NCI-H526 (cell line): ENCODE data around the gene COL26A1.

Experiments
- DNase-seq, 2 experiments: peaks; one replicate each; lab custom pipeline; 2025; lab: John Stamatoyannopoulos, UW

The COL26A1 gene

DNA sequence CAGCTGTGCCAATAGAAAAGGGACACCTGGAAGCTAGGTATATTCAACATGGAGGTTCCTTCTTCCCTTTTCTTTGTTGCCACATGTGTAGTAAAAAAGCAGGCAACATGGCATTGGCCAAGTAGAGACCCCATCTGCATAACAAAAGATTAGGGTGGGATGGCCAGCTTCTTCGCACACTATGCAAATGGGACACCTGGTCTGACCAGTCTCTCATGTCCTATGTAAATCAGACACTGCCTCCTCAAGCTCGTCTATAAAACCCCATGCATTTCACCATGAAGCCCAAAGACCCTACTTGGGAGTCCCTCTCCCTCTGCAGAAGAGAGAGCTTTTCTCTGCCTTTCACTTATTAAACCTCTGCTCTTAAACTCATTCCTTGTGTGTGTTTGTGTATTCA lies 212.5 kb downstream of the COL26A1 start:
- DNase-seq: peak; percentile 88 to 89

DNA sequence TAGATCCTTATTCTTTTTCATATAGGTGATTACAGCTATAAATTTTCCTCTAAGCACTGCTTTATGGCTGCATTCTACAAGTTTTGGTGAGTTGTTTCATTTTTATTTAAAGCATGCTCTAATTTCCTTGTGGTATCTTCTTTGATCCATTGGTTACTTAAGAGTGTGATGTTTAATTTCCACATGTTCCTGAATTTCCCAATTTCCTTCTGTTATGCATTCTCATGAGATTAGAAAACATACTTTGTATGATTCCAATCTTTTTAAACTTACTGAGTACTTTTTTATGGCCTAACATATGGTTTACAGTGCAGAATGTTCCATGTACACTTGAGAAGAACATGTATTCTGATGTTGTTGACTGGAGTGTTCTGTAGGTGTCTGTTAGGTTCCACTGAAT lies 213.0 kb downstream of the COL26A1 start:
- no peak for DNase-seq

DNA sequence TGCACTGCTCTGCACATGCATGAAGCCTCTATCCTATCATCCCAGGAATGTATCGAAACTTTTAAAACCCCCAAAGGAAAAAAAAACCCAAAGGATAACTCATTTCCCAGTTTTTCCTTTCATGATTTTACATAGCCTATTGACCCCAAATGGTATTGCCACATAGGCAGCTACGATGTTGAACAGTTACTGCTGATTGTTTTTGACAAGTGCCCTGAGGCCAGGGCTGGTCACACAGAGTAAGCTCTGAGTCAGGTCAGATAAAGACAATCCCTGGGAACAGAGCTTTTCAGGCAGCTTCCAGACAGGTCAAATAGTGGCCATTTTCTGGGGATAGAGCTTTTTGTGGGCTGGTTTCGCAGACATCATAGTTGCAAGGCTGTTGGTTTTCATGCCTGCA lies 214.3 kb downstream of the COL26A1 start:
- DNase-seq: no peak

DNA sequence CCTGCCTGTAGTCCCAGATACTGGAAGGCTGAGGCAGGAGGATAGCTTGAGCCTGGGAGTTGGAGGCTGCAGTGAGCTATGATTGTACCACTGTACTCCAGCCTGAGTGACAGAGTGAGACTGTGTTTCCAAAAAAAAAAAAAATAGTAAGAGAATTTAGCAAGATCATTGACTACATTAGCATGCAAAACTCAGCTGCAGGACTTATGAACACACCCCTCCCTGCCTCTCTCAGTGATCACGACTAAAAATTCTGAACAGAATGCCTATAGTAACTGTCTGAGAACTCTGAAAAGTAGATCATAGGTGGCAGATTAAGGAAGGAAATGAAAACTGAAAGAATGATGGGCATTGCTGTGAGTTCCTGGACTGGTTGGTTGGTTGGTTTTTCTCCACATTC lies 215.9 kb downstream of the COL26A1 start:
- no peak for DNase-seq

DNA sequence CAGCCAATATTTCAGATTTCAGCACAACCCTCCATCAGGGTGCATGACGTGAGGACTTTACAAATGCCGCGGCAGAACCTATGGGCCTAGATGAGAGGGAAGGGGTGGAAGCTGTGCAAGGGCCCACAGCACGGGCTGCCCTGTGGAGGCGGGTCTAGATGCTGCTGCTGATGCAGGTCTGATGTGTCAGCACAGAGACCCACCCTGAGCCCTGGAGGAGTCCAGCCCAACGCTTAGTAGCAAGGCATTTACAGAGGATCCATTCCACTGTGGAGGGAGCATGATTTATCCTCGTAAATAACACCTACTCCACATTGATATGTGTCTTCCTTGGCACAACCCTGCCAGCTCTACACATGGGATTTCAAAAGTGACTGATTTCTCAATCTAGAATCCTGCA lies 217.9 kb downstream of the COL26A1 start:
- no peak for DNase-seq

DNA sequence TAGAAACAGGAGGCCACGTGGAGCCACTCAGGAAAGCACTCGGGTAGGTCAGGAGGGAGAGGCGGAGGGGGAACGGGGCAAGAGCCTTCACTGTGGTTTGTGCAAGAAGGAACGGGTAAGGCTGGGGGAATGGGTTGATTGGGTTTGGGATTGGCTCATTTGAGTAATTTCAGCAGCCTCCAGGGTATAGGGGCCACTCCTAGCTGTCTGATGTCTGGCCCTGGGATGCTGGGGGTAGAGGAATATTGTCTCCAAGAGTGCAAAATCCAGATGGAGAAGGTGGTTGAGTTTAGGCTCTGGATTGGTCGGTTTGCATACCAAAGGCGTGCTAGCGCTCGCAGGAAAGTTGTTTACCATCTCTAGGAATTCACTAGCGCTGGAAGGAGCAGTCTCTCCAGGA lies 219.2 kb downstream of the COL26A1 start:
- no peak for DNase-seq

DNA sequence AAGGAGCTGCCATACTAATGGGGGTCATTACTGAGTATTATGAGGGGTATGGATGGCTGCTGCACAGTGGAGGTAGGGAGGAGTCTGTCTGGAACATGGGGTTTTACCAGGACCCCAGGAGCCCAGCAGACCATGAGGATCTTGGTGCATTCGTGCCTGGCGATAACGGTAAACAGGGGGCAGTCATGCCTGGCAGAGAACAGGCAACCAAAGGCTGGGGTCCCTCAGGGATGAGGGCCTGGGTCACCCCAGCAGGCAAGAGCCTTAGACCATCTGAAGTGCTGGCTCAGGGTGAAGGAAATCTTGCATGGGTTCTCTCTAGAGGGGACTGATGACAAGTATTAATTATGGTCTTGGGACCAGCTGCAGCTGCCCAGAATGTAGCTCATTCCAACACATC lies 220.3 kb downstream of the COL26A1 start:
- no peak for DNase-seq

DNA sequence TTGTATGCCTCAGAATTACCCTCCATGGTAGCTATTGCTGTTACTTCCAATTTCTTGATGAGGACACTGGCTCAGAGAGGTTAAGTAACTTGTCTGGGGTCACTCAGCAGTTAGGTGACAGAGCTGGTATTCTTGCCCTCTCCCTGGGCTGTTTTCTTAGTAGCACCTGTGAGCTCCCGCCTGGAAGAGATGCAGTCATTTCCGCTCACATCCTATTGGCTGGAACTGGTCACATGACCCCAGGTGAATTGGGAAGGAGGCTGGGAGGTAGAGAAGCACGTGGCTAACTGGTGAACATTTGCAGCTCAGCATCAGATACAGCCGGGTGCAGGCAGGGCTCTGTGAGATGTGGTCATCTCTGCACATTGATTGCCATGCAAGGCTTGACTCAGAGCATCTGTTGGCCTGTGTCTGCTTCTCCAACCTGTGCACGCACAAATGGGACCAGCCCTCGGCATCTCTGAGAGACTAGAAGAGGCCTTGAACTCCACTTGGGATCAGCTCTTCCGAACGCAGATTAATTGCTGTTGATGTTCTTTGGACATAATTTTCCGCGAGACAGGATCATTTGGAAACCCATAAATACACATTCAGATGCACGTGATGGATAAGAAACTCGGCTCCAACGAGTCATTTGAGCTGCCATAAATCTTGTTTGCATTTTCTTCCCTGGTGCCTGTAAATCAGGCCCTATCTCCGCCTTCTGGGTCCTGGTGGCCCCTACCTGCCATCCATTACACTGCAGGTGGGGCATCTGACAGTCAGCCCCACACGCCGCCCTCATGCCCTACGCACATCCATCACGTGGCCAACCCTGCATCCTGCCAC lies 223.6 kb downstream of the COL26A1 start:
- peak; percentile 52 to 54 for DNase-seq

DNA sequence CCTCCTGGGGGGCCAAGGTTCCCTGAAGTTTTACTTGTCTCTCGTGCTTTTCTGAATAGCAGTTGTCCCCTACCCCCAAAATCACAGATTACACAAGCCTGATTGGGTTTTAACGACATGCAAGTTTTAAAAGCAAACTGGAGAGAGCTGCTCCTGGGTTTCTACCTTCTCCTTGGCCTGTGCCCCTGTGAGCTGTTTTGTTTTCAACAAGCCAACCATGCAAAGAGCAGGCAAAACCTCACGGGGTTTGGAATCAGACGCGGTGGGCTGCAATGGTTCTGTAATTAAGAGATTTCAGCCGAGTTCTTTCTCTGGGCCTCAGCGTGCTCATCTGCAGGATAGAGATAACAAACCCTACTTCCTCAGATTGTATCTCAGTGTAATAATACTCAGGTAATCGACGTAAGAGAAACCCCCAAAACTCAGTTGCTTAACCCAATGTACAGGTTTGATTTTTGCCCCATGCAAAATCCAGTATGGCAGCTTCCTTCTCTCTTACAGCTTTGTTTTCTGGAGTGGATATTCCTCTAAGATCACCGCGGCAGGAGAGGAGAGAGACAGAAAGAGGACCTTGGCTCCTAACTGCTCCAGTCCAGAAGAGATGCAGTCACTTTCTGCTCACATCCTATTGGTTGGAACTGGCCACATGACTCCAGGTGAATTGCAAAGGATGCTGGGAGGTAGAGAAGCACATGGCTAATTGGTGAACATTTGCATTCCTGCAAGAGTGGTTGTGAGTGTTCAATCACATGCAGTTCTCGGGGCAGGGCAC lies 224.4 kb downstream of the COL26A1 start:
- no peak for DNase-seq

DNA sequence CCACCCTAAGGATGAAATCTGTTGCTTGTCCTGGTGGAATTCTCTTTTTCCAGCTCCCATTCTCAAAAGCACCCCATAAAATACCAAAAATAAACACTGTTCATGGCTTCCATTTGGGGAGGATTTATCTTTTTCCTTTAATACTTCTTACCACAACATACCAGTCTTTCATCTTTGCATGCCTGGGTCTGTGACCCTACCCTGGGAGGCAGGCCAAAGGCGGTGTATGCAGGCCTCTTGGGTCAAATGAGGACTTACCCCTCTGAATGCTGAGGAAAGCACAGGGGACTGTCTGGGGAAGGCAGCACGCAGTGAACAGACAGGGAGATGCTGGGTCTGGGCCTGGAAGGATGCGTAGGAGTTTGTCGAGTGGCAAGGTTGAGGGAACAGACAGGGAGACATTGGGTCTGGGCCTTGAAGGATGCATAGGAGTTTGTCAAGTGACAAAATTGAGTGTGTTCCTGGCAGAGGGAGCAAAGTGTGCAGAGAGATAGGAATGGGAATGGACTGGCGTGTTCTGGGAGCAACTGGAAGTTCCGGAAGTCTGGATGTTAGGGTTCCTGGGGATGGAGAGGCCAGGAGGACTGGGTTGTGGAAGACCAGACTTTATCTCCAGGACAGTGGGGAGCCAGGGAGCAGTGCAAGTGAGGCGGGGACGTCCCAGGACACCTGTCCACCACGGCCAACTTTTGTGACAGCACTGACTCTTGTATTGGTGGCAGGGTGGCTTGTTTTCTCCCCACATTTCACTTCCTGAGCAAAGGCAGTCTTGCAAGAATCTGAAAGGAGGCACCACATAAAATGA lies 225.7 kb downstream of the COL26A1 start:
- no peak for DNase-seq

DNA sequence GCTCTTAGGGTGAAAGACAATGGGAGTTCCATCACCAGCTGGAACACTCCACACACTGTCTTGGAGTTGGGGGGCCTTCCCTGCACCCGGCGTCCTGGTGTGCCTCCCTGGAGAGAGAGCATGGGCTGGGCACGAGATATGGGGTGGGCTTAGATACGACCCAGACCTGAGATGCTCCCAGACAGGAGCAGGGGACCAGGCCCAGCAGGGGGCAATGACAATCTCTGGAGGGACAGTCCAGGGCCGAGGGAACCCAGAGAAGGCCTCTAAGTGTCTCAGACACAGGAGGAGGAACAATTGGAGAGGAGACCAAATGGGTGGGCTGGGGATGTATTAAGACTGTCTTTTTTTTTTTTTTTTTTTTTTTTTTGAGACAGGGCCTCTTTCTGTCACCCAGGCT lies 226.4 kb downstream of the COL26A1 start:
- no peak for DNase-seq

DNA sequence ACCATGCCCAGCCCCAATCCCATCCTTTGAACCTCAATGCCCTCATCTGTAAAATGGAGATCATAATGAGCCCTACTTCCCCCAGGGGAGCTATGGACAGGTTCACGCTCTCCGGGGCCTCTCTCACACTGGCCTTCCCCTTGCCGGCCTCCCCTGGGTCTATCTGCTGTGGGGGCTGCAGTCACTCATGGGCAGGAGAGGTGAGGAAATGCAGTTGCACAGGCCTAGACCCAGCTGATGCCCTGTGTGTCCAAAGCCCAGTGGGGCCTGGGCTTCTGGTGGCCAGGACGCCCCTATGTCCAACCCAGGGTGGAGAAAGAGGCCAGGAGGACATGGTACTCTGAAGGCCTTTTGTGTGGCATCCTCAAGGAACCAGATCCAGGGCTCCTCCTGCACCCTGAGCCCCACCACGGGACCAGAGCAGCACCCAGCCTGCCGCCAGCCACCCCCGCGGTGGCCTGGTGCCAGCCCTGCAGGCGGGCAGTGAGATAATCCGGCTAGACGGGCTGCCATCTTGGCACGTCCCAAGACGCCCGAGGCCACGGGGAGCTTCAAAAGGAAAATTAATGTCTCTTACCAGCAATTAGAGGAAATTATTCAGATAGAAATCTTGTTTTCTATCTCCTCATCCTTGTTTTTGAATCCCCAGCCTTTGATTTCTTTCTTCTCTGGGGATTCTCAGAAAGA lies 227.4 kb downstream of the COL26A1 start:
- no peak for DNase-seq

DNA sequence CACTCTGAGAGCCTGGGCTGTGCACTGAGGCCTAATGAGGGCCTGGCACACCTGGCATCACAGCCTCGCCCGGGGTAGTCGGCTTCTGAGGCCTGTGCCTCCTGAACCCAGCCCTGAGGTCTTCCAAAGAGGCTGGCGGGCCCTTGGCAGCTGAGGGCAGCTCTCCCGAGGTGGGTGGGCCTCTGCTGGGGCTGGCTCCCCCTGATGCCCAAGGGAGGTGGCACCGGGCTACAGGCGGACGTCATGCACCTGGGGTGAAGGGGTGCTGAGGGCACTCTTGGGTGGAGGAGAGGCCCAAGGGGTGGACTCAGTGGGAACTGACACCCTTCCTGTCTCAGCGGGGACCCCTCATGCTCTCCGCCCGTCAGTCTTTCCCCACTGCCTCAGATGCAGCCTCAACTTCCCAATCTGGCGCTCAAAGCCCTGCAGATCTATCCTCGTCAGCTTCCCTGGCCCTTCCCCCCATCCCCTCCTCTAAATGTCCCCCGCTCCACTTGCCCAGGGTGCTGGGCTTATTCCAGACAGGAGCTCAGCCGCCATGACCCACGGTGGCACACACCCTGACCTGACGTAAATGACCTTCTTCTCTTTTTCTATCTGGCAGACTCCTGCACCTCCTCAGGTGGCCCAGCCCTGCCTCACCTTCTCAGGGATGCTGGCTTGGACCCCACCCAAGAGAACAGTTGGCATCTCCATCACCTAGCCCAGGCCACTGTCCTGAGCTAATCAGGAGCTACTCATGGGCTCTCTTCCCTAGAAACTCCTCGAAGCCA lies 228.2 kb downstream of the COL26A1 start:
- DNase-seq: no peak

DNA sequence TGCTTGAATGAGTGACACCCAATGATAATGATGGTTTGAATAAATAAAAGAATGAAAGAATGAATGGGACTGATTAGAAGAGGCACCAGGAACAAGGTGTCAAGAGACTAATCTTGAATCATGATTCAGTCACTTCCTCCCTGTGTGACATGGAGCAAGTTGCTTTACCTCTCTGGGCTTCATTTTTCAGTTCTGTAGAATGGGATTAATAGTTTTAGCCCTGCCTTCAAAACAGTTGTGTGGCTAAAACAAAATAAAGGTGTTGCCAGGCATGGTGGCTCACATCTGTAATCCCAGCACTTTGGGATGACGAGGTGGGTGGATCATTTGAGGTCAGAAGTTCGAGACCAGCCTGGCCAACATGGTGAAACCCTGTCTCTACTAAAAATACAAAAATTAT lies 228.8 kb downstream of the COL26A1 start:
- no peak for DNase-seq

DNA sequence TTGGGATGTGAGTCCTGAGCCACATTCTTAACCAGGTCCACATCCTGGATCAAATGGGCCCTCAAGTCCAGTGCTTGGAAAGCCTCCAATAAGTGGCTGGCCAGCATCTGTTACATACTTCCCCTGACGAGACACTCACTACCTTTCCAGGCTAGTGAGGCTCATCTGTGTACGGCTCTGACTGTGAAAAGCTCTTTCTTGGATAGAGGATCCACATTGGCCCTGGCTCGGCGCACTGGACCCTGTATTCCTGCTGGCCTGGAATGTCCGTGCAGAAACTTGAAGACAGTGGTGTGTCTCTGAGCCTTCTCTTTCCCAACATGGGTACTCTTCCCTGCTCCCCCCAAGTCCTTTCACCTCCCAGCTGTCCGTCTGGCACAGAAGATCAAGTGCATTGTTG lies 230.9 kb downstream of the COL26A1 start:
- no peak for DNase-seq

DNA sequence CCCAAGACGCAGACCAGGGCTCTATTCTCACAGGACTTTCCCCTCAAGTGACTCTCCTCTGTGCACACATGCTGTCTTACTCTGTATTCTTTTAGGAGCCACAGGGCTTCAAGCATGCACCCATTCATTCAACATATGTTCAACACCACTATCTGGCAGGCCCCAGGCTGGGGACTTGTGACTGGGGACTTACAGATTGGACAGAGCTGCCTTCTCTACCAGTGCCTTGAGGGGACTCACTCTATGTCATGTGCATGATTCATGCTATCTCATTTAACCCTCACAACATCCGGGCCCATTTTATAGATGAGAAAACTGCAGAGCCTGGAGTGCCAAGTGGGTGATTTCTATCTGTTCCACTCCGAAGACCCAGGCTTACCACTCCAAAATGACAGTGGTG lies 232.1 kb downstream of the COL26A1 start:
- DNase-seq: no peak

DNA sequence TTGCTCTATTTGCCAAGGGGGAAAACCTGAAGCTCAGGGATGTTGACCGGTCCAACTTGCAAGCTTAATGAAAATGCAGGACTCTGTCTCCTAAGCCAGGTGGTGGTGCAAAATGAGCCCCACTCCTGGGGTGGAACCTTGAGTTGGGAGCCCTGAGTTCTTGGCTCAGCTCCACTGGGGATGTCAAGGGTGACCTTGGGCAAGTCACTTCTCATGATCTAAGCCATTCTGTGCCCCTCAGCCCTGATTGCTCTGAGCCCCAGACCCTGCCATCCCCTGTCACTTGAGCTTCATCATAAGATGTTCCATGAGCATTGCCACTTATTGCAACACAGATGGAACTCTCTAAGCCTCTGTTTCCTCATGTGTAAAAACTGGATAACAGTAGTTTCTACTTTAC lies 232.6 kb downstream of the COL26A1 start:
- no peak for DNase-seq

DNA sequence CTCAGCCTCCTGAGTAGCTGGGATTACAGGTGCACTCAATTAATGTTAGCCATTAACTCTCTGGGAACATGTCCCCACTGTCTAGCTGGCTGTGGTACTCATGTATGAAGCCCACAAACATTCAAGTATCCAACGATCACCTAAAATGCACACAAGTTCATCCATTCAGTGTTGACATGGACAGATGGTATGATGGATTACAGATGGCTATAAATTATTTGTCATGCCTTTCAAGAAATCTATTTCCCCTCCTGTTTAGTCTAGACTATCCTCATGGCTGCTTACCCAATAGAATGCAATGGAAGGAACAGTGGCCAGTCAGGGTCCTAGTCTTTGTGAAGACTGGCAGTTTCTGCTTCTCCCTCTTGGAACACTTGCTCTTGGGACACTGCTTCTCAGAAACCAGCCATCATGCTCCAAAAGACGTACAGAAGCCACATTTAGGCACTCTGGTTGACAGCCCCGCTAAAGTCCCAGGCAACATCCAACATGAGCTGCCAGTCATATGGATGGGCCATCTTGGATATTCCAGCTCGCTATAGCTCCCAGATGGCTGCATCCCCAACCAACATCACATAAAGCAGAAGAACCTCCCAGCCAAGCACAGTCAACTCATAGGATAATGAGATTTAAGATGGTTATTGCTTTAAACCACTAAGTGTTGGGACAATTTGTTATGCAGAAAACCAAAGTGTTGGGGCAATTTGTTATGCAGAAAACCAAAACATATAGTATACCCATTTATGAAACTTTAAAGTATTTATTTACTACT lies 233.3 kb downstream of the COL26A1 start:
- no peak for DNase-seq

DNA sequence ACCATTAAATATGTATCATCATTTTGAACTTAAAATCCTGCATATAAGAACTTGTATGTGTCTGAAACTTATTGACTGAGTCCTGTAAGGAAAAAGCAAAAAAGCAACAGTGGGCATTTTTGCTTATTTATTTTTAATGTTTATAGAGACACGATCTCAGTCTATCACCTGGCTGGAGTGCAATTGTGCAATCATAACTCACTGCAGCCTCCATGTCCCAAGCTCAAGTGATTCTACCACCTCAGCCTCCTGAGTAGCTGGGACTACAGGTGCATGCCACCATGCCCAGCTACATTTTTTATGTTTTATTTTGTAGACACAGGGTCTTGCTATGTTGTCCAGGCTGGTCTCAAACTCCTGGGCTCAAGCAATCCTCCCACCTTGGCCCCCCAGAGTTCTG lies 234.2 kb downstream of the COL26A1 start:
- DNase-seq: no peak

DNA sequence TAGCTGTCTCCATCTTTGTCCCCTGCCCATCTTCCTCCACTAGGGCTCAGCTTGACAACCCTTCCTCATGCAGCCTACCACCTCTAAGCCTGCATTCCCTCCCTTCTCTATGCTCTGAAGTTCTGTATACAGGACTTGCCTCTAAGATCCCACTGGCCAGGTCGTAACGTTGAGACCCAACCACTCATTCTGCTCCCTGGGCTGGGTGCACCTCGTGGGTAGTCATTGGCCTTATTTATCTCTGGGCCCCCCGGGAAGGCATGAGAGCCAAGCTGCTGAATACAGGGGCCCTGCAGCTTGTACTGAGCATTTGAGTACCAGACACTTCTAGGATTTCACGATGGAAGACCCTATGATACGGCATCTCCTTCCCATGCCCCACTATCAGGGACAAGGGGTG lies 235.3 kb downstream of the COL26A1 start:
- no peak for DNase-seq
